MCF 10A (cell line): ENCODE results near the gene RAB10. TPM values are rescaled to one million over a fixed set of nuclear protein-coding genes. Genes with fewer than 3 reads are reported as not detected.

Experiments
- BruUV-seq: library from RNA; stranded (reverse); fragments of 400-500 nt; replicated peaks from 2 replicates; lab custom pipeline; 2021; lab: Mats Ljungman, UMichigan
- CTCF ChIA-PET: fragments of 300-600 bp; sonication (Branson Sonifier 250); formaldehyde crosslinking; extraction: SDS; loops from one replicate; lab custom pipeline; 2021; ENCODE audit warnings: antibody characterized with exemption, inconsistent platforms; lab: Yijun Ruan, JAX
- POLR2A ChIA-PET: fragments of 300-600, 350-650 bp; sonication (Branson Sonifier 250); formaldehyde crosslinking; extraction: SDS; loops from one replicate; lab custom pipeline; 2020; ENCODE audit warnings: antibody characterized with exemption, inconsistent platforms; lab: Yijun Ruan, JAX
- DNase-seq: peaks from one replicate; pipeline ENCODE4 v3.0.0-alpha.2; 2018; ENCODE audit not compliant: unreplicated experiment
- H3K27ac Mint-ChIP-seq: one replicate; pipeline ENCODE4 v1.8.0; 2022; ENCODE audit warnings: mild to moderate bottlenecking, low read depth, mixed read lengths; ENCODE audit not compliant: unreplicated experiment
- H3K27me3 Mint-ChIP-seq: one replicate; pipeline ENCODE4 v1.8.0; 2022; ENCODE audit warnings: mixed read lengths; ENCODE audit not compliant: insufficient read depth, unreplicated experiment
- H3K36me3 Mint-ChIP-seq: one replicate; pipeline ENCODE4 v1.8.0; 2022; ENCODE audit warnings: mild to moderate bottlenecking, moderate library complexity, mixed read lengths; ENCODE audit not compliant: insufficient read depth, unreplicated experiment
- H3K4me1 Mint-ChIP-seq: one replicate; pipeline ENCODE4 v1.8.0; 2022; ENCODE audit warnings: mixed read lengths; ENCODE audit not compliant: insufficient read depth, unreplicated experiment
- H3K4me3 Mint-ChIP-seq: one replicate; pipeline ENCODE4 v1.8.0; 2022; ENCODE audit warnings: mild to moderate bottlenecking, moderate library complexity, mixed read lengths; ENCODE audit not compliant: unreplicated experiment
- H3K9me3 Mint-ChIP-seq: one replicate; pipeline ENCODE4 v1.8.0; 2022; ENCODE audit warnings: mixed read lengths; ENCODE audit not compliant: unreplicated experiment
- intact Hi-C: fragments of 100-400 bp; cut with micrococcal nuclease; formaldehyde crosslinking; loops from 2 replicates; pipeline ENCODE4 v1.14.1; 2022
- total RNA-seq: library from RNA; stranded (reverse); gene quantifications from 2 replicates; pipeline ENCODE4 v1.2.3, GENCODE V29; 2022
- TF ChIP-seq, protein P1 (sequence below): fragments of 200-600 bp; IDR thresholded peaks from one replicate; pipeline ENCODE4 v1.8.0; 2022; ENCODE audit warnings: antibody characterized with exemption, mild to moderate bottlenecking; ENCODE audit not compliant: unreplicated experiment

Gene RAB10
- total RNA-seq, 1 experiment from 2014 or later, result 147 TPM

DNA sequence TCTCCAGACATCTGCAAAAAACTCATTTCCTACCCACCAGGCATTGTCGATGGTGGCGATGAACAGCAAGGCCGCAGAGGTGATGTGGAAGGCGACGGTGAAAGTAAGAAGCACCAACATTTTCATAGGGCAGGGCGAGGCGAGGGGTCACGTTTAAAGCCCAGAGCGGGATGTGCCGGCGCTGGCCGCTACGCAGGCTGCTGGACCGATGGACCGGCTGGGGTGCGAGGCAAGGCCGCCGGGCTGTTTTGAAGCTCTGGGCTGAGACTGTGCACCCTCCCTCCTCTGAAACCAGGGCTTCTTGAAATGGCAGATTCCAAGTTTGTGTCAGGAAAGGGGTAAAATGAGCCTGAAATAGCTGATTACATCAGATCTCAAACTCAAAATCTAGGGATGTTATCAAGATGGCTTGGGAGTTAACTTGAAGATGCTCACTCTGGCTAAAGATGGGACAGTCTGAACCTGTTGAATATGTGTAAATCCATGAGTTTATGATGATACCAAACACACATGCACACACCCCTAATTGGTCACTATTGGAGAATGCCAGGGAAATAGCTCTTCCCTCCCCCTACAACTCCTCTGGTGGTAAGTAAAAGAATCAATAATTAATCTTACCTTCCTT lies 107.4 kb downstream of the RAB10 start:
- intact Hi-C loops, result no loop called here
- Mint-ChIP-seq H3K9me3 (no peaks in the 10 kb centered on the region), H3K4me1 (peaks cover 6% of the 10 kb centered on the region), H3K27me3 (no peaks in the 10 kb centered on the region), H3K36me3 (peaks cover 43% of the 10 kb centered on the region), H3K4me3 (no peak overlapping the region), H3K27ac (no peak overlapping the region)
- ChIA-PET POLR2A (interaction anchor here (0.6 to 2.4 kb wide), 6 partner anchors 103 to 194 kb away, joined by 3 to 10 read pairs (median 4); partner anchors contain the start of gene RAB10), CTCF (interaction anchor here (0.6 to 0.7 kb wide), 3 partner anchors 152 to 227 kb away, joined by 3 to 4 read pairs (median 3); no protein-coding TSS in a partner anchor)
- TF ChIP-seq, protein P1, sequence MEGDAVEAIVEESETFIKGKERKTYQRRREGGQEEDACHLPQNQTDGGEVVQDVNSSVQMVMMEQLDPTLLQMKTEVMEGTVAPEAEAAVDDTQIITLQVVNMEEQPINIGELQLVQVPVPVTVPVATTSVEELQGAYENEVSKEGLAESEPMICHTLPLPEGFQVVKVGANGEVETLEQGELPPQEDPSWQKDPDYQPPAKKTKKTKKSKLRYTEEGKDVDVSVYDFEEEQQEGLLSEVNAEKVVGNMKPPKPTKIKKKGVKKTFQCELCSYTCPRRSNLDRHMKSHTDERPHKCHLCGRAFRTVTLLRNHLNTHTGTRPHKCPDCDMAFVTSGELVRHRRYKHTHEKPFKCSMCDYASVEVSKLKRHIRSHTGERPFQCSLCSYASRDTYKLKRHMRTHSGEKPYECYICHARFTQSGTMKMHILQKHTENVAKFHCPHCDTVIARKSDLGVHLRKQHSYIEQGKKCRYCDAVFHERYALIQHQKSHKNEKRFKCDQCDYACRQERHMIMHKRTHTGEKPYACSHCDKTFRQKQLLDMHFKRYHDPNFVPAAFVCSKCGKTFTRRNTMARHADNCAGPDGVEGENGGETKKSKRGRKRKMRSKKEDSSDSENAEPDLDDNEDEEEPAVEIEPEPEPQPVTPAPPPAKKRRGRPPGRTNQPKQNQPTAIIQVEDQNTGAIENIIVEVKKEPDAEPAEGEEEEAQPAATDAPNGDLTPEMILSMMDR, result no peak
- BruUV-seq, result no TSS peak
- DNase-seq, result no peak

DNA sequence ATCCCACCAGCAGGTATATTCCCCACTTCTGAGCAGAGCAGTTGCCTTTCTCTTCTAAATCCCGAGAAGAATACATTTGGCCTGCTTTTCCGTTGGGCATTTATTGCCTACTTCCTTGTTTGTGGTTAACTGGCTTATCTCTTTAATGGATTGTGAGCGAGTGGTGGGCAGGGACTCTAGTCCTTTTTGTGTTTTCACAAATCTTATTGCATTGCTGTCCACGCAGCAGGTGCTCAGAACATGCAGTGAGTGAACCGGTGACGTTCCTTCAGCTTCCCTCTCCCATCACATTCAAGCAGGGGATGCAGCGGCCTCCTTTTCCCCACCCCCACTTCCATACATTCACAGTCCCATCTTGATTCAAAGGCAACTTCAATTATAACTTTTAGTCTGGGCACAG lies 110.1 kb downstream of the RAB10 start:
- H3K9me3 Mint-ChIP-seq, result no peaks in the 10 kb centered on the region
- ChIA-PET CTCF (interaction anchor here (0.5 to 4.0 kb wide), 17 partner anchors 11 to 552 kb away, joined by 3 to 40 read pairs (median 4); no protein-coding TSS in a partner anchor), POLR2A (interaction anchor here (0.6 to 1.6 kb wide), 3 partner anchors 153 to 193 kb away, joined by 3 to 4 read pairs (median 4); no protein-coding TSS in a partner anchor)
- H3K27ac Mint-ChIP-seq, result no peak overlapping the region
- peaks cover 18% of the 10 kb centered on the region for H3K36me3 Mint-ChIP-seq
- H3K27me3 Mint-ChIP-seq, result no peaks in the 10 kb centered on the region
- no TSS peak for BruUV-seq
- DNase-seq, result no peak
- peaks cover 6% of the 10 kb centered on the region for H3K4me1 Mint-ChIP-seq
- no peak overlapping the region for H3K4me3 Mint-ChIP-seq
- intact Hi-C loops, result no loop called here
- TF ChIP-seq, protein P1, result no peak

DNA sequence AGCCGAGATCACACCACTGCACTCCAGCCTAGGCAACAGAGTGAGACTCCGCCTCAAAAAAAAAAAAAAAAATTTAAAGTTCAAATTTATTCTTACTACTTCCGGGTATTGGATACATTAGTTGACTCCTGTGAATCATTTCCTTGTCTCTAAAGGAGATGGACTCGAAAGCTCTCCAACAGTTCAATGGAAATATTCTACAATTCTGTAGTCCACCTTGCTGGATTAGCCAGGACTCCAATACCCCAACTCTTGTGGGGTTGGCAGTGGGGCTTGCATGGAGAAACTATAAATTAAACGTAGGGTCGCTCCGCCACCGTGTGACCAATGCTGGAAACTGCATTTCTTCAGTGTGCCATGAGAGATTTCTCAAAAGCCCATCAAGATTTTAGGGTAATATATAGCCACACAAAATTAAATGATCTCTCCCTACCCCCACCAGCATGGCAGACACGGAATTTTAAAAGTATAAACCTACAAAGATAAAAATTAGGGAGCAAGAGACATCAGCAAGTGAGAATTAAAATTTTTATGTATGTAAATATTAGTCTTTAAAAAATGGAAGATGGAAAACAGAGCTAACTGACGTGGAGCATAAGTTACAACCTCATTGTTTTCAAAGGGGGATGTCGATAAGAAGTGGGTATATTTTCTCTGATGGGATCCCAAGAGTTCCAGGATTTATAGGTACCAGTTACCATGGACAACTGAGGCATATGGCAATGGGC lies 111.2 kb downstream of the RAB10 start:
- Mint-ChIP-seq H3K4me1 (peaks cover 6% of the 10 kb centered on the region), H3K9me3 (no peaks in the 10 kb centered on the region), H3K4me3 (no peak overlapping the region), H3K27me3 (peaks cover 6% of the 10 kb centered on the region), H3K27ac (peak overlapping the region; percentile 72), H3K36me3 (peaks cover 12% of the 10 kb centered on the region)
- TF ChIP-seq, protein P1, result peak; percentile 84
- DNase-seq, result peak; percentile 74
- ChIA-PET CTCF (interaction anchor here (0.6 to 4.0 kb wide), 28 partner anchors 12 to 553 kb away, joined by 3 to 40 read pairs (median 4); no protein-coding TSS in a partner anchor), POLR2A (interaction anchor here (0.6 to 3.5 kb wide), 6 partner anchors 112 to 293 kb away, joined by 4 to 16 read pairs (median 5); partner anchors contain the start of gene RAB10)
- no TSS peak for BruUV-seq
- intact Hi-C loops, result loop anchor here (1.0 to 5.0 kb wide), 5 partner anchors 57 to 538 kb away; no protein-coding TSS in a partner anchor

DNA sequence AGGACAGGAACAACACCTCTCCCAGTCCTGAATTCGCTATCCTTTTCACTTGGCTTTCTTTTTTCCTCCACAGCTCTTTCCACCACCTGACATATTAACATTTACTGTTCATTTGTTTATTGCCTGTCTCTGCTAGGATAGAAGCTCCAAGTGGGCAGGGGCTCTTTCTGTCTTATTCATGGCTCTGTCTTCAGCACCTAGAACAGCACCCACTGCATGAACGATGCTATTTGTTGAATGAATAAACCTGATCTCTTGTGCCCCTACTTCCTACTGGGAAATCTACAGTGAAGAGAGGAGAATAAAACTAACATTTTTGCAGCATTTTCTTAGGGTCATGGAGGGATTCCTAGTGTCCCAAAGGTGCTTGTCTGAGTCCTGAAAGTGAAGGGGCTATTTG lies 114.6 kb downstream of the RAB10 start:
- intact Hi-C loops, result loop anchor here (5.0 kb wide), 1 partner anchor 541 kb away; no protein-coding TSS in a partner anchor
- Mint-ChIP-seq H3K9me3 (no peaks in the 10 kb centered on the region), H3K4me1 (peaks cover 6% of the 10 kb centered on the region), H3K36me3 (peaks cover 4% of the 10 kb centered on the region), H3K27ac (no peak overlapping the region), H3K4me3 (no peak overlapping the region), H3K27me3 (peaks cover 12% of the 10 kb centered on the region)
- ChIA-PET POLR2A (interaction anchor here (1.1 kb wide), 1 partner anchor 12 kb away, joined by 4 read pairs; no protein-coding TSS in a partner anchor), CTCF (interaction anchor here (0.6 to 2.5 kb wide), 4 partner anchors 157 to 541 kb away, joined by 3 to 23 read pairs (median 6); no protein-coding TSS in a partner anchor)
- no TSS peak for BruUV-seq
- TF ChIP-seq, protein P1, result no peak
- no peak for DNase-seq
